Suppressor macrophage (primary cell): ENCODE measurements around the gene NMBR.
"Not testable (repeated sequence)": the region's sequence is repeated elsewhere in the genome, so short reads cannot be mapped to it uniquely, and the experiment has no call there.

Experiments used
- DNase-seq, 4 experiments: peaks; one replicate each; pipeline ENCODE4 v3.0.0-alpha.2; 2020 to 2022

The NMBR gene

DNA sequence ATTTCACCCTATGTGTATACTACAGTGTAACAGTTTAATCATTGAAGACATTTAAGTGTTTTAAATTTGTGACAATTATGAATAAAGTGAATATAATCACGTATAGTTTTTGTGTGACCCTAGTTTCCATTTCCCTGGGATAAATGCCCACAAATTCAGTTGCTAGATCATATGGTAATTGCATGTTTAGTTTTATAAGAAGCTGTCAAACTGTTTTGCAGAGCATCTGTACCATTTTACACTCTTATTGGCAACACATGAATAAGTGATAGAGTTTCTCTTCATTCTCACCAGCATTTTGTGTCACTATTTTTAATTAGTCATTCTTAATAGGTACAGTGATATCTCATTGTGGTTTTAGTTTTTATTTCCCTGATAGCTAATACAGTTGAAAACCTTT lies 7.4 kb upstream of the NMBR start:
- no peak for DNase-seq

DNA sequence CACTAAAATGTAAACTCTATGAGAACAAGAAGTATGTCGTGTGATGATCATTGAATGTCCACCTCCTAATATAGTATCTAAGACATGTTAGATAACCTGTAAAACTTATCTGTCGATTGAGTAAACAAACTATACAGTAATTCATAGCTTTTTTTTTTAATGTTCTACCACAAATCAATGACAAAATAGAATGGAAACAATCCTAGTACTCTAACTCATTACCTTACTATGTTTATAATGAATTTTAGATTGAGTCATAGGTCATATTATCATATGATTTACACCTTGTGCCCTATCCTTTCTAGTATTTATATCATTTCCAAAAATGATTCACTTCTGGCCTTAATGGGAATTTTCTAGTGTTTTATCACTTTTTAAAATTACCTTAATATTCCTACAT lies 6.3 kb upstream of the NMBR start:
- no peak for DNase-seq

DNA sequence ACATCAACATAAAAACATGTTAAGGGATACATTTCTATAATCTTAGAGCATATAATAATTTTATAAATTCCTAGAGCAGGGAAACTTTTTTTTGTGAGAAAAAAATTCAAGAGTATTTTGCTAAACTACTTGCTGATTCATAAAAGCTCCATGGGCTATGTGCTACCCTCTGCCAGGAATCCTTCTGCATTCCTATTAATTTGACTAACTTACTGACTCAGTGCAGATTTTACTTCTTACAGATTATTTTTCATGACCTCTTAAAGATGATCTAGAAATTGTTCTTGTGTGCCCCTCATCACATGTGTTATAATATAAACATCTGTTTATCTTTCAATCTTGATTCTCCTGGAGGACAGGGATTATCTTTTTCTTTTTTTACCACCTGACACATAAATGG lies 5.8 kb upstream of the NMBR start:
- DNase-seq, result no peak

DNA sequence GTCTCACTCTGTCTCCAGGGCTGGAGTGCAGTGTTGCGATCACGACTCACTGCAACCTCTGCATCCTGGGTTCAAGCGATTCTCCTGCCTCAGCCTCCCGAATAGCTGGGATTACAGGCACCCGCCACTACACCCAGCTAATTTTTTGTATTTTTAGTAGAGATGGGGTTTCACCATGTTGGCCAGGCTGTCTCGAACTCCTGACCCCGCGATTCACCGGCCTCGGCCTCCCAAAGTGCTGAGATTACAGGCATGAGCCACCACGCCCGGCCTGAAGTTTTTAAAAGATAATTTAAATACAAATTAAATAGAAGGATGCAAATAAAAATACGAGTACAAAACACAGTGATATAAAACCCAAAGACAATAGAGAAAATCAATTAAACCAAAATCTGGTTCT lies 5.4 kb downstream of the NMBR start:
- not testable (repeated sequence) for DNase-seq

DNA sequence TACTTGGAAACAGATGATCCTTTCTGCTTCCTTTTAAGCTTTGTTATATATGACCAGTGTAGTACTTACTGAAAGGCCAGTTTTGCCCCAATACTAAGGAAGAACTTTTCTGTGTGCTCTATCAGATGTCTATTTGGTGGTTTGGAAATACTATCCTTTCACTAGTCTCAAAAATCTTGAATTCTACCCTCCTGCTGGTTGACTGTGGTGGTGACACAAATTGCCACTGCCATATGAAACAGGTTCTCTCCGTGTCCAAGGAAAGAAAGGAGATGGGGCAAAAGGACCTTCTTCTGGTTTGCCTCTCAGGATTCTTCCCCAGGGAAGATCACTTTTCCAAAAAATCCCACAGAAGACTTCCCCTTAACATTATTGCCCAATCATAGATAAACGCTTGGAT lies 8.0 kb downstream of the NMBR start:
- no peak for DNase-seq

DNA sequence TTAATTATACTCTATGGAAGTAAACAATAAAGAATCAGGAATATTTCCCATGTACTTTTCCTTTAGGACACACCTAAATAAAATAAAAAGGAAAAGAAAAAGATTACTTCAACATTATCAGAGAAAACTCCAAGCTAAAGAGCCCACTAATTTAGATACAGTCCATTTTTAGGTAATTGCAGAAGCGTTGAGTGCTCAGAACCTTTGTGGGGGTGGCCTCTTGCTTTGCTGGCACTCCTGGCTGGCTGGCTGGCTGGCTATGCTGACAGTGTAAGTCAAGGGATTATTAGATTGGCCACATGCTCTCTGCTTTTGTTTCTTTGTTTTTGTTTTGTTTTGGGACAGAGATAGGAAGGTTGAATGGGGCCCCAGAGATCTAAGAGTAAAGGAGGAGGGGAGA lies 14.3 kb downstream of the NMBR start, which contains the start of gene GJE1:
GJE1 (plus strand) TSS at position 301 of the 400 bp plus-strand sequence. CDS start 234 bp downstream, outside the sequence.
- no peak for DNase-seq

DNA sequence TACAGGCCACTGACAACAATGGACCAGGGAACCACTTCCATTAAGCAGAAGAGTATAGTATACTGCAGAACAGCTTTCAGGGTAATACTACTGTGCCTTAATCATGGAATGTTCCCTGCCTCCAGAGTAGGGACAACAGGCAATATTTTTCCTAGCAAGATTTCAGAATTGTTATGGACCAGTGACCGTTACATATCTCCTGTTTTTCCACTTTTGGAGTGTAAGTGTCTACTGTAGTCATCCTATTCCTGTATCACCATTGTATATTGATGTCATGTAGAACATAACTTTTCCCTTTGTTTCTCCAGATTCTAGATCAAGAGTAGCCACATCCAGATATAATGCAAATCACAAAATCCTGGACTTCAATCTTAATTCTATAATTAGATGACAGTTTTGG lies 16.1 kb downstream of the NMBR start:
- DNase-seq, result no peak

DNA sequence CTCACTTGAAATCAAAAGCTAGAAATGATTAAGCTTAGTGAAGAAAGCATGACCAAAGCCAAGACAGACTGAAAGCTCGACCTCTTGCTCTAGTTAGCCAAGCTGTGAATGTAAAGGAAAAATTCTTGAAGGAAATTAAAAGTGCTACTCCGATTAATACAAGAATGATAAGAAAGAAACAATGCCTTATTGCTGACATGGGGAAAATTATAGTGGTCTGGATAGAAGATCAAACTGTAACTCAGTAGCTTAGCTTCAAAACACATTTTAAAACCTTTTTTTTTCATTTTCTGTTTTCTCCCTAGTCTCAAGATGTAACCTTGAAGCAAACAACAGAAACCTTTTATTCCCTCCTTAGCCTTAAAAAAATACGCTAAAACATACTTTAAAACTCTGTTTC lies 25.6 kb downstream of the NMBR start:
- no peak for DNase-seq

DNA sequence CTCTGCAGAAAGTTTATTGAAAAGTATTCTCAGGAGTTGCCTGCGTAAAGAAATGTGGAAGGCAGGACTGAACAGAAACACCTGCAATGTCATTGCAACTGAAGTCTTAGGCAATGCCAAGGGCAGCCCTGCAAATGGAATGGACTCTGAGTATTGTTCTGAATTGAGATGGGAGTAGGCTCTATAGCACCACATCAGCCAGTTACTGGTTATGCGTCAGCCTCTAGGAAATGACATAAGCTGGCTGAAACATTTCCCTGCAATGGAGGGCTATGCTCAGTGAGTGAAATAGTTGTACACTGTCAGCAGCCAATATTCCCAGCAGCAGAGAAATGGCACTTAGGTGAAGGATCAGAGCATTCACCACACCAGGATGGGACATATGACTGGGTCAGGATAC lies 28.0 kb downstream of the NMBR start:
- no peak for DNase-seq

DNA sequence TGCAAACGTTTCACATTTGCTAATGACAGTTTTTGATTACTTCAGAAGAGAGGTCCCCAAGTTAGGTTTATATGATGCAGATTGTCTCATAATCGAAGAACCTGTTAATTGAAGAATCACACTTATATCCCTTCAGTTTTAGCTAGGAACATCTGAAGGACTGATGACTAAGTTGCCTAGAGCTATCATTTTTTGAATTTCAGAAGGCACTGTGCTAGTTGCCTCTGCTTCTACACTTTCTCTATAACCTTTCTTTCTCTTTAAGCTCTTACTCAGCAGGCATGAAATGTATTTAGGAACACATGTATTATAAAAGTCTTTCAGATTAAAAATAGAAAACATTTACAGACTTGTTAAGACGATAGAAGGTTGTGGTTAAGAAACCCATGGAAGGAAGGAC lies 28.6 kb downstream of the NMBR start:
- DNase-seq, result no peak

DNA sequence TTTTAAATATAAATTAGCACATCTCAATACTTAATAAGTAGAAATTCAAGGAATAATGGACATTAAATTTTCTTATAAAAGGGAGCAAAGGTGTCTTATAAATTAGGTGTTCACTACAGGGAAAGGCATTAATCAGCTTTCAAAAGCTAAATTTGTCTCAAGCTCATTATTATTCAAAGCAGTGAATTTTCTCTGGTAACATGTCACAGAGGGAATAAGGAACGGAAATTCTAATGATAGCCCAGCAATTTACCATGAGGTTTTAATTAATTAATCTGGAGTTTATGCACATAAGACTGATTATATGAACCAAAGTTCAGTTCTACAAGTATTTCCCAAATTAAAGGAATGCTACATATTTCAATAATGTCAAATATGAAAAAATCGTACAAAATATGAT lies 29.6 kb downstream of the NMBR start:
- DNase-seq, result no peak

DNA sequence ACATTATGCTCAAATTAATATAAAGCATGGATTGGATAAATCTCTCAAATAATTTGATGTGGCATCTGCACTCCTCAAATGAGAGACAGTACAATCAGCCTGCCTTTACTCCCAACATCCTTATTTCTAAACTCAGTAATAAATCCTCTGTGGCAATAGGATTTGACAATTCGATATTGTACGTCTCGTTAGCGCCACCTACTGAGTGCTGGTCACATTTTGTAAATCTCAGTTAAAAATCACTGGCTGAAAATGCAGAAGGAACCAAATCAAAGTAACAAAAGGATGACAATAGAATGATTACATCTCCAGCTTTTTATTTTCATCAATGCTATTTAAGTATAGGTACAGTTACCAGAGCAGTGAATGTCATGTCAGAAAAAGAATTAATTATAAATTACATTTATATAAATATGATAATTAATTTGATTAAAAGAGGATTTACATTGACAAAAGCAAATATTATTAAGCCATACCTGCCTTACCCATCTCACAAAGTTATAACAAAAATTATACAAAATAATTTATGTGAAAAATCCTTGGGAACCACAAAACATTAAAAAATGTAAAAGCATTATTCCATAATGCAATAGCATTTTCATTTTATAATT lies 34.4 kb downstream of the NMBR start:
- DNase-seq, result peak; percentile 83 to 89 (median 86)

DNA sequence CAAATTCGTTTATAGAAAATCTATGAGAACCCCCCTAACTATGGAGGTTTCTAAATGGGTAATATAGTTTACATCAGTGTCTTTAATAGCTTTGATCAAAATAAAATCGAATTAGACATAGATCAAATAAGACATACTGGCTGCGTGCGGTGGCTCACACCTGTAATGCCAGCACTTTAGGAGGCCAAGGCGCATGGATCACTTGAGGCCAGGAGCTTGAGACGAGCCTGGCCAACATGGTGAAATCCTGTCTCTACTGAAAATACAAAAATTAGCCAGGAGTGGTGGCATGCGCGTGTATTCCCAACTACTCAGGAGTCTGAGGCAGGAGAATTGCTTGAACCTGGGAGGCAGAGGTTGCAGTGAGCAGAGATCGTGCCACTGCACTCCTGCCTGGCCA lies 36.1 kb downstream of the NMBR start:
- not testable (repeated sequence) for DNase-seq

DNA sequence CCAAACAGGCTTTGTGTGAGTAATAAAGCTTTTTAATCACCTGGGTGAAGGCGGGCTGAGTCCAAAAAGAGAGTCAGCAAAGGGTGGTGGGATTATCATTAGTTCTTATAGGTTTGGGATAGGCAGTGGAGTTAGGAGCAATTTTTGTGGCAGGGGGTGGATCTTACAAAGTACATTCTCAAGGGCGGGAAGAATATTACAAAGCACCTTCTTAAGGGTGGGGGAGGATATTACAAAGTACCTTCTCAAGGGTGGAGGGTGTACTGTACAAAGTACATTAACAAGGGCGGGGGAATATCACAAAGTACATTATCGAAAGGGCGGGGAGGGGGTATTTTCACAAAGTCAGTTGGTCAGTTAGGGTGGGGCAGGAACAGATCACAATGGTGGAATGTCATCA lies 42.1 kb downstream of the NMBR start:
- not testable (repeated sequence) for DNase-seq

DNA sequence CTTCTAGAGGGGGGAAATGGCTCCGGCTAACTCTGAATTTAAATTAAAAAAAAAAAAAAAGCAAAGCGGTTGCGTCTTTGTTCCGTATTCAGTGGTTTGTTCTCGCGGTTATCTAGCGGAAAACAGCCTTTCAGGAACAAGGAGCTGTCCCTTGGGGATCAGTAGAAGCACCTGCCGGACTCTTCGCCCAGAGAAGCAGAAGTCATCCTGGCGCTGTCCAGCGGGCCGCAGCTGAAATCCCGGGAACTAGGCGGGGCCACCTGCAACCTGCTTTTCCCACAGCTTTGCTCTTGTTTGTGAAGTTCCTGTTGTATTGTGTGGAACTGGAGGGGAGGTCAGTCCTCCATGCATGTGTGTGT lies 58.1 kb downstream of the NMBR start:
- DNase-seq, result peak in 1 of 4 experiments; percentile 15

DNA sequence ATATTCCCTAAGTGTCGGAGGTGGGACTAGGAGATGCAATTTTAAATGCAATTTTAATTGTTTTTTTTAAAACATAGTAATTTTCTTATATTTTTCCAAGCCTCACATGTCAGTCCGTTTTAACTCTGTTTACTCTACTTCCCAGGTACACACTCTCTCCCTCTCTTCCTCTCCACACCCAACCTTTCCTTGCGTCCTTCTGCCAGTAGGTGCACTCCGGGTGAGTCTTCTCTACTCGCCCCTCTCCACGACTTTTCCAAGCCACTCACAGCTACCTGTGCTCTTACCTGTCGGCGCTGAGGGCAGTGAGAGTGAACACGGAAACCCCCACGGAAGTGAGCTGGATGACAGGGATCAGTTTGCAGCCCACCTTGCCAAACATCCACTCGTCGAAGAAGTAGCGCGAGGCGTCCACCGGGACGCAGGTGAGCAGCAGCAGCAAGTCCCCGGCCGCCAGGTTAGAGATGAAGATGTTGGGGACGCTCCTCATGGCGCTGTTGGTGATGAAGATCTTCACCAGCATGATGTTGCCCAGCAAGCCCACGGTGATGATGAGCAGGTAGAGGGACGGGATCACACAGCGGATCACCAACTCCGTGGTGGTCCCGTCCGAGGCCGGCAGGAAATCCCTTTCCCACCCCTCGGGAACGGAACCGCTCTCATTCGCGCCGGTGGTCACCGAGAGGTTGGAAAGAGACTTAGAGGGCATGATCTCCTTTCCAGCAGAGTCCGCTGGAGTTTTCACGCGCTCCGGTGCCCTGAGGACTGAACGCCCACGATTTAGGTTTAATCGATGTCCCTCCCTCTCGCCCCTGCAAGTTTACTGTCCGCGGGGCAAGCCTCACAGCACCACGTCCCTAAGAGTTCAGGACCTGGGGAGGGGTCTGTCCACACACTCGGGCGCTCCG lies 58.7 kb downstream of the NMBR start:
- DNase-seq, result no peak

DNA sequence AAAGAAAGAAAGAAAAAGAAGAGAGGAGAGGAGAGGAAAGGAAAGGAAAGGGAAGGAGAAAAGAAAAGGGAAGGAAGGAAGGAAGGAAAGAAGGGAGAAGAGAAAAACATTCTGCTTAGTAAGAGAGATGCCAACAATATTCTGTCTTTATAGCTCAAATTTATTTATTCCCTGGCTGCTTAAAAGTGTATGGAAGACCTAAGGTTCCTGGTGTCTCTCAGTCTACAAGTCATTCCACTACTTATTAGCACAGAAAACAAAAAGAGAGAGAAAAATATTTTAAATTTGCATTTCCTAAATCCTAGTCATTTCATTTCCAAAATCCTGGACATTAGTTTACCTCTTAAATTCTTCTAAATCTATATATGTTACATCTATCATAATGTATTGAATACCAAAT lies 67.8 kb downstream of the NMBR start:
- no peak for DNase-seq

DNA sequence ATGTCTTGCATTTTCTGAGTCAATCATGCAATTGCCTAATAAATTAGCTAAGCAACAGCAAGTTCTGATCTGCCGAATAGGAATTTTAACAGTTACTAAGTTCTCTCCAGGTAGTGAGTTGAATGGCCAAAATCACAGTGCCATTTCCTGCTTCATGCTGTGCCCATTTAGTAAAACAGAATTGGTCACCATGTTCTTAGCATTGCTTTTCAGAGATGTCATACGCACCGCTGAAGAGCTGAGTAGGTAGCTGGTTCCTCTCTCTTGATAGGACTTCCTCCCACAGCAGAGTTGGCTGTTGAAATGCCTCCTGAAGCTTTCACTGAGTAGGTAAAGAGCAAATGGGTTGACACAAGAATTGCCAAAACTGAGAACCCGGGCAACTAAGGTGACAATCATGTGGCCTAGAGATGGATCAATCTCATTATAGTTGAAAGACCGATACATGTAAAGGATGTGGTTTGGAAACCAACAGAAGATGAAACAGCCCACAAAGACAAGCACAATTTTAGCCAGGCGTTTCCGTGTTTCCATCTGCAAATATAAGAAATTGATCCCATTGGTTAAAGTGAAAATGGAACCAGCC lies 71.3 kb downstream of the NMBR start:
- DNase-seq, result no peak

DNA sequence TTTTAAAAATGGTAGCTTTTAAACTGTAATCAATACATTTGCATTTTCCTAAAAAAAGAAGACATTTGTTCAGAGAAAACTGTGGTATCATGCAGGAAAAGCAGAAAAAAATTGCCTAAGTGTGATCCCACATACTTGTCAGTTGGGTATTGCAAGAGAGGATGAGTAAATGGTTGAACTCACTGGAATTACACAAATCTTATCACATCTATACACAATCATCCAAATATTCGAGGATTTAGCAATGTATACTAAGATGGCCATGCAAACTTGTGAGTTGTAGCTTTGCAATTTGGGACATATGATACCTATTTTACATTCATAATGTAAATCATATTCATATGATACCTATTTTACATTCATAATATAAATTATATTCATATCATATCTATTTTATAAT lies 72.4 kb downstream of the NMBR start:
- DNase-seq, result no peak

DNA sequence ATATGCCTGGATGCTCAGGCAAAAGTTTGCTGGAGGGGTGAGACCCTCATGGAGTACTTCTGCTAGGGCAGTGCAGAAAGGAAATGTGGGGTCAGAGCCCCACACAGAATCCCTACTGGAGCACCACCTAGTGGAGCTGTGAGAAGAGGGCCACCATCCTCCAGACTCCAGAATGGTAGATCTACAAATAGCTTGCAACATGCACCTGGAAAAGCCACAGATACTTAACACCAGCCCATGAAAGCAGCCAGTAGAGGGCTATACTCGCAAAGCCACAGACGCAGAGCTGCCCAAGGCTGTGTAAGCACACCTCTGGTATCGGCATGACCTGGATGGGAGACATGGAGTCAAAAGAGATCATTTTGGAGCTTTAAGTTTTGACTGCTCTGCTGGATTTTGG lies 74.9 kb downstream of the NMBR start:
- DNase-seq, result no peak

DNA sequence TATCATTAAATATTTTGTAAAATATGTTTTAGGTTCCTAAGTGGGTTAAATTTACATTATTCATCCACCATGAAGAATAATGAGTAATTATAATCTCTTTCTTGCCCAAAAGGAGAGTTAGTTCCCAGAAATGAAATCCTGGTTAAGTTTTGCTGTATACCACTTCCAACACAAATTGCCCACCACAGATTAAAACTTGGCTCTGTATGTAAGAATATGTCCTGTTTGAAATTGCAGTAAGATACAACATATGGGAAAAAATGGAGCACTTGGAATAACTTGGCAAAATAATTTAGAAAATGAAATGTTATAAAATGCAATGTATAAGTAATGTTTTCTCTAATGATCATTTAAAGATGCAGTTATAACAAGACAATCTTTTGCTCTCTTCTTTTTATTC lies 78.5 kb downstream of the NMBR start:
- no peak for DNase-seq

DNA sequence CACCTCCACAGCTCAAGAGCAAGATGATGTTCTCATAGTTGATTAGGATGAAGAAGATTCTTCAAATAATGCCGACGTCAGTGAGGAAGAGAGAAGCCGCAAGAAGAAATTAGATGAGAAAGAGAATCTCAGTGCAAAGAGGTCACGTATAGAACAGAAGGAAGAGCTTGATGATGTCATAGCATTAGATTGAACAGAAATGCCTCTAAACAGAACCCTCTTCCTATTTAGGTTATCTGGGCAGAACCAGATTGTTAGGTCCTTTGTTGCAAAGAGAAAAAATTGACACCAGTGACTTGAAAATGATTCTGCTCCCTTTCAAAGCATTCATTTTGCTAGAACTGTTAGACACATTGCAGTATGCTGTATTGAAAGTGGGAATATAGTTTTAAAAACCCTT lies 84.1 kb downstream of the NMBR start:
- not testable (repeated sequence) for DNase-seq

DNA sequence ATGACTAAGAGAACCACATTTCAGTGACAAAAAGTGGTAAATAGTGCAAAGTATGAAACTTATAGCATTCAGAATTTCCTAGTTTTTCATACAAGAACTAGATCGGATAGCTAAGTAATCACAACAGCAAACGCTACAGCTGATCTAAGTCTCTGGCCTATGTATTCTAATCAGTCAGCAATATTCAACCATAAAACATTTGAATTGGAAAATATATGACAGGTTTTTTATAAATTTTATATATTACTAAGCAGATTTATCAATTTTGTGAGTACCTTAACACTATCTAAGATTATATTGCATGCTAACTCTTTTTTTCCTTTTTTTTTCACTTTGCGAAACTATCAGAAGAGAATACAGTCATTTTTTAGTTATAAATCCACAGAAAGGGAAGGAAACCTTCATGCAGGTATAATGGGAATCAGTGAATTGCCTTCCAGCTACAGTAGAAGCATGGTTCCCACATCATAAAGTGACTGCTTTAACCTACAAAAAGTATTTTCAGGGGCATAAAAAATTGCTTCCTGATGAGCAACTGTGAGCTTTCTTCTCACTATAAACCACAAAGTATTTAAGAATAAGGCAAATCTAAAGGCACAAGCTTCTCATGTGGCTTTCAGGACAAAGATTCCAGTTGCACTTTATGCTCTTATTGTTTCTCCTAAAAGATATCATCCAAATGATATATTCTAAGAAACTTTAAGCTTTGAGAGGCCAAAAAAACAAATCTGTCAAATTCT lies 88.2 kb downstream of the NMBR start:
- DNase-seq, result no peak
